Forelimb muscle (tissue), 1 donor: ENCODE data around the gene NUBPL. TPM values are rescaled to one million over a fixed set of nuclear protein-coding genes. Genes with fewer than 3 reads are reported as not detected.

ENCODE experiments used
- DNase-seq: peaks from one replicate; pipeline ENCODE4 v3.0.0-alpha.2; 2013; ENCODE audit warnings: low read depth
- polyA plus RNA-seq: library from polyadenylated mRNA; unstranded; fragments of 120-200 nt; gene quantifications from one replicate; pipeline ENCODE4 v1.2.1, GENCODE V29; 2013; ENCODE audit not compliant: insufficient read length

The NUBPL gene, protein sequence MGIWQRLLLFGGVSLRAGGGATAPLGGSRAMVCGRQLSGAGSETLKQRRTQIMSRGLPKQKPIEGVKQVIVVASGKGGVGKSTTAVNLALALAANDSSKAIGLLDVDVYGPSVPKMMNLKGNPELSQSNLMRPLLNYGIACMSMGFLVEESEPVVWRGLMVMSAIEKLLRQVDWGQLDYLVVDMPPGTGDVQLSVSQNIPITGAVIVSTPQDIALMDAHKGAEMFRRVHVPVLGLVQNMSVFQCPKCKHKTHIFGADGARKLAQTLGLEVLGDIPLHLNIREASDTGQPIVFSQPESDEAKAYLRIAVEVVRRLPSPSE
- 8.7 TPM for polyA plus RNA-seq

GRCh38 chr14:31561155-31561846 is at the start of gene NUBPL:
Gene NUBPL (plus strand): TSS chr14:31561404. CDS start chr14:31561440, 36 bp downstream.
- peak; percentile 97 for DNase-seq

DNA sequence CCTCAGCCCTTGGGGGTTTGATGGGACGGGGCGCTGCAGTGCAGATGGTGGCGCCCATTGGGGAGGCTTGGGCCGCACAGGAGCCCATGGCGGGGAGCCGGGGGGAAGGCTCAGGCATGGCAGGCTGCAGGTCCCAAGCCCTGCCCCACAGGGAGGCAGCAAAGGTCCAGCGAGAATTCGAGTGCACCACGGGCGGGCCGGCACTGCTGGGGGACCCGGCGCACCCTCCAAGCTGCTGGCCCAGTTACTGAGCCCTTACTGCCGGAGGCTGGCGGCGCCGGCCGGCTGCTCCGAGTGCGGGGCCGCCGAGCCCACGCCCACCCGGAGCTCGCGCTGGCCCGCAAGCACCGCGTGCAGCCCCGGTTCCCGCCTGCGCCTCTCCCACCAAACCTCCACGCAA is 34.1 kb upstream of the NUBPL start:
- DNase-seq = no peak

- DNase-seq = no peak
Observed at GRCh38 chr14:31527546-31527945, 33.7 kb upstream of the NUBPL start.

DNA sequence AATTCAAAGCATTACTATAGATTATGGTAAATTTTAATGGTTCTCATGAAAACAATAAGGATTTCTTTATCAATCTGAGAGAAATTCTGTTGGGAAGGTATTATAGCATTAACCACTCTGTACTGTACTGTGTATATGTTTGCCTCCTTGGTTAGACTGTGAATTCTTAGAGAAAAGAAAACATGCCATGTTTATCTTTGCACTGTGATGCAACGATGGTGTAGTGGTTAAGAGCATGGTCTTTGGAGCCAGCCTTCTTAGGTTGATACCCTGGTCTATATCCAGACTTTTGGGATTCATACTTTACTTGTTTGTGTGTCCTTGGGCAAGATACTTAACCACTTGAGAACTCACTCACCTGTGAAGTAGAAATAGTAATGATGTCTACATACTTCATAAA is 32.2 kb upstream of the NUBPL start:
- DNase-seq = no peak

GRCh38 chr14:31530136-31530535 is 31.1 kb upstream of the NUBPL start:
- DNase-seq = no peak

- DNase-seq = no peak
Observed at GRCh38 chr14:31536201-31536960, 24.8 kb upstream of the NUBPL start.

DNA sequence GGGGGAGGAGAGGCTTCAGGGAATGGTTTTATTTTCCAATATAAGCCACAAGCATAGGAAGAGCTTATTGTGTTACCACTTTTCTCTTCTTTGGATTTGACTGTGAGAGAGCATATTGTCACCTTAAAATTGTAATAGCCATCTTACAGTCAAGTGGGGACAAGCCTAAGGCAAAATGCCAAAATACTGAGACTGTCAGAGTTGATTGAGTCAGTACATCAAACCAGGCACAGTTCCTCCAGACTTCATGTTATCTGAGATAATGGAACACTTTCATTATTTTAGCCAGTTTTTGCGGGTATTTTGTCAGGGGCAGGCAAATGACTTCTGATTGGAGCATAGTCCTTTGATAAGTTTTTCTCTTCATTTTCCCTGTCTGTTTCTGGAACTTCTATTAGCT is 19.5 kb upstream of the NUBPL start:
- DNase-seq = no peak

DNA sequence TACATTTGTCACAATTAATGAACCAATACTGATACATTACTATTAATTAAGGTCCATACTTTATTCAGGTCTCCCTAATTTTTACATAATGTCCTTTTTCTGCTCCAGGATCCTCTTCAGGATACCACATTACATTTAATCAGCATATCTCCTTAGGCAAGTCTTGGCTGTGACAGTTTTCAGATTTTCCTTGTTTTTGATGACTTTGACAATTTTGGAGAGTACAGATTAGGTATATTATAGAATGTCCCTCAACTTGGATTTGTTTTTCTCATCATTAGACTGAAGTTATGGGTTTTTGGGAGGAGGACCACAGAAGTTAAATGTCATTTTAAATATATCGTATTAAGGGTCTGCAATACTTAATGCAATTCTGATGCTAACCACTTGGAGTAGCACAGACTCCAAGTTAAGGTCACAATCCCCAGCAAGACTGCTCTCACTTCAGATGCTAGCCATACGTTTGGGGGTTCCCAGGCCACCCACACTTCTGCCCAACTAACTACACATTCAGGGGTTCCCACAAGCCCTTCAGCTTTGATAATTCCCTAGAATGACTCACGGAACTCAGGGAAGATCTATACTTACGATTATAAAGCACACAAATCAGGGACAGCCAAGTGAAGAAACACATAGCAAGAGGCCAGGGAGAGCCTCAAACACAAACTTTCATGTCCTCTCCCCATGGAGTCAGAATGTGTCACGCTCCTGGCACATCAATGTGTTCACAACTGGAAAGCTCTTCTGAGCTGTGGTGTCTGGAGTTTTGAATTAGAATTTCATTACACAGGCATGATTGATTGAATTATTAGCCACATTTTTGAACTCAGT is 17.0 kb upstream of the NUBPL start:
- DNase-seq = no peak

- no peak for DNase-seq
Observed at GRCh38 chr14:31544816-31545215, 16.4 kb upstream of the NUBPL start.

GRCh38 chr14:31545328-31545727 is 15.9 kb upstream of the NUBPL start:
- DNase-seq = no peak

DNA sequence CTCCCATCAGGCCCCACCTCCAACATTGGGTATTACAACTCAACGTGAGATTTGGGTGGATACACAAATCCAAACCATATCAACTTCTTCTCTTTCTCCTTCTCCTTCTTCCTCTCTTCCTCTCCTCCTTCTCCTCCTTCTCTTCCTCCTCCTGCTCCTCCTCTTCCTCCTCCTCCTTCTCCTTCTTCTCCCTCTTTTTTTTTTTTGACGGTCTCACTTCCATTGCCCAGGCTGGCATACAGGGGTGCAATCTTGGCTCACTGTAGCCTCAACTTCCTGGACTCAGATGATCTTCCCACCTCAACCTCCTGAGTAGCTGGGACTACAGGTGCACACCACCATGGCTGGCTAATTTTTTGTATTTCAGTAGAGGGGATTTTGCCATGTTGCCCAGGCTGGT is 11.4 kb upstream of the NUBPL start:
- DNase-seq = no peak

DNA sequence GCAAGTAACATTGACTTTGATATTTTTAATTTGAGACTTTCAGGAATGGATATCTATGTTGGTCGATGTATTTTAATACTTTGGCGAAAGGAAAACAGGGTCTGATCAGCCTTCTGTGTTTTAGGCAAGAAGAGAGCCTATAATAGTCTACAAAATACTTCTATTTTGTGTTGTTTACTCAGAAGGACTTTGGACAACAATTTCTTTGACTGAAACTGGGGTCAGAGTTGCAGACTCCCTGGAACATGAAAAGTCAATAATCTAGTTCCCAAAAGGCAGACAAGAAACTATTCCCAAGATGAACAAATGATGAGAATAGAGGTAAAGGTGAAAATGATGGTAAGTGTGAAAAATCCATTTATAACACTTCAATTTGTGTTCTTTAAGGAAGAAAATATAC is 10.6 kb upstream of the NUBPL start:
- no peak for DNase-seq

- DNase-seq = no peak
Observed at GRCh38 chr14:31556191-31556590, 5.0 kb upstream of the NUBPL start.

DNA sequence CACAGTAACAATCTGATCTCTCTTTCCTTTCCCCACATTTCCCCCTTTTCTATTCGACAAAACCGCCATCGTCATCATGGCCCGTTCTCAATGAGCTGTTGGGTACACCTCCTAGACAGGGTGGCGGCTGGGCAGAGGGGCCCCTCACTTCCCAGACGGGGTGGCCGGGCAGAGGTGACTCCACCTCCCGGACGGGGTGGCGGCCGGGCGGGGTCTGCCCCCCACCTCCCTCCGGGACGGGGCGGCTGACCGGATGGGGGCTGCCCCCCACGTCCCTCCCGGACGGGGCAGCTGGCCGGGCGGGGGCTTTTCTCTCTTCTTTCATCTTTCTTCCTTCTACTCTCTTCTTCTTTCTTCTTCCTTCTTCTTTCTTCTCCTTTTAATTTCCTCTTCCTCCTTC is 1.3 kb upstream of the NUBPL start:
- no peak for DNase-seq

DNA sequence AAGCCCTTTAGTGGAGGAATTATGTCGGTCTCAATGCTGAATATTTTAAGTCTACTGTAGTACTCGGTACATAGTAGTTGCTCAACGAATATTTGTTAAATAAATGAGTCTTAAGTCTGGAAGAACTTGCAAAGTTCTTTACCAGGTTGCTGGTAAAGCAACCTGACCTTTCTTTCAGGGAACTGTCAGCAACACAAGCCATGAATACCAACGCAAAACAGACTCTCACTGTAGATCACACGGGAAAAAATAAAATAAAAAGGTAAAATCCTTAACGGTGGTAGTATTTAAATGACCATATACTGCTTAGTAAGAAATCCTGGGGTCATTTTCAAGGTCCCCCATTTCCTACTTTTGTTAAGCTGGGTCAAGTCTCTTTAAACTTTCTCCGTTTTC is 447 bp upstream of the NUBPL start:
- no peak for DNase-seq

DNA sequence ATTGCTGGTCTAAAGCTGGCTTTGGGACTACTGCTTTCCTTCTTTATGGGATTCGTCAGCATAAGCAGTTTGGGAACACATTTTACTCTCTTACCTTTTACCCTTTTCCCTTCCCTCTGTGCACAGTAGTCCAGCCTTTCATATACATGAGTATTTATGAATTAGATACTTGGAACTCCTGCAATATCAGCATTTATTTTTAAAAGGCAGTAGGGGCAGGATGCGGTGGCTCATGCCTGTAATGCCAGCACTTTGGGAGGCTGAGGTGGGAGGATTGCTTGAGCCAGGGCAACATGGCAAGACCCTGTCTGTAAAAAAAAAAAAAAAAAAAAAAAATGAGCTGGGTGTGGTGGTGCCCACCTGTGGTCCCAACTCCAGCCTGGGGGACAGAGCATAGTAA is 3.0 kb downstream of the NUBPL start:
- DNase-seq = no peak

DNA sequence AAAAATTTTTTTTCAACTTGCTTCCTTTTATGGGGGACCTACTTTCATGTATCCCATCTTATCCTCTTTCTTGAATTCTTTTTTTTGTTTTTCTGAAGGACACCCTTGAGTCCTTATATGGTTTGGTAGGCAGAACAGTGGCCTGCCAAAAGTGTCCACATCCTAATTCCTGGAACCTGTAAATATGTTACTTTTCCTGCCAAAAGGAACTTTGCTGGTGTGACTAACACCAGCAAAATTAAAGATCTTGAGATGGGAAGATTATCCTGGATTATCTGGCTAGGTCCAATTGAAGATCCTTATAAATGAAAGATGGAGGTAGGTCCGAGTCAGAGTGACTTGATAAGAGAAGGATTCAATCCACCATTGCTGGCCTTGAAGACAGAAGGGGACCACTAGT is 5.3 kb downstream of the NUBPL start:
- no peak for DNase-seq

DNA sequence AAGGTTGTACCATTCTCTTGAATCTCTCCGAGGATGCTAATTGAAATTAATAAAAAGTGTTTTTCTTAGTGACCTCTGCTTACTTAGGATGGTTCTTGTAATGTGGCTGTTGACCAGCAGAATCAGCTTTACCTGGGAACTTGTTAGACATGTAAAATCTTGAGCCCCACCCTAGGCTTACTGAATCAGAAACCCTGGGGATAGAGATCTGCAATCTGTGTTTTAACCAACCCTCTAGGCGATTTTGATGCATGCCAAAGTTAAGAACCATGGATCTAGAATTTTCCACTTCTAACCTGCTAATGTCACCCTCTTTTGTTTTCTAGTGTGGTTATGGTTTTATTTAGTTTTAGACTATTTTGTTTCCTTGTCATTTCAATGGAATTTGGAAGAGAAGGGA is 6.5 kb downstream of the NUBPL start:
- no peak for DNase-seq

DNA sequence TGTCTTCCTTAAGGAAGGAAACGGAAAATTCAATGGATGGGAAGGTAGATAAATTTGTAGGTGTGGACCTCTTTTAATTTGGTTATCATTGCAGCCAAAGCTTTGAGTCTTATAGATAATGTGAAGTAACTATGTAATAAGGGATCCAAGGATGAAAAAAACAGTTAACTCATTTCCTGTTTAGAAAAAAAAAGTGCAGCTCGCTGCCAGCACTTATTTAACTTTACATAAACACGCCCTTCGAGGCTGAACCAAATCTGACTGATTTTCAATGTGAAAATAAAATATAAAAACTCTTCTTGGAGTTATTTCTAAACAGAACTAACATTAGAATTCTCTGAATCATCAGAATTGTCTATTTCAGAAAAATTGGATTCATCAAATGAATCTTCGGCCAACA is 7.0 kb downstream of the NUBPL start:
- DNase-seq = no peak

GRCh38 chr14:31568671-31569070 is 7.5 kb downstream of the NUBPL start:
- DNase-seq = no peak

GRCh38 chr14:31572955-31573354 is 11.8 kb downstream of the NUBPL start:
- no peak for DNase-seq

- no peak for DNase-seq
Observed at GRCh38 chr14:31576949-31577348, 15.7 kb downstream of the NUBPL start.
